Stomach (tissue), 9 donors: Measurements from ENCODE around the gene U2AF1L4. TPM values are rescaled to one million over a fixed set of nuclear protein-coding genes. Genes with fewer than 3 reads are reported as not detected.

Experiments used
- DNase-seq, 2 donors: peaks; one replicate each; pipeline versions ENCODE4 v3.0.0 to v3.0.0-alpha.2; 2013 to 2019
- H3K27ac ChIP-seq, 5 donors: fragments of 200-600 bp in 4 of 5; sonication (generic) in 4 of 5; one replicate each; pipeline ENCODE4 v1.5.1; 2013 to 2019; ENCODE audit warnings: mild to moderate bottlenecking in 1 of 5, moderate library complexity in 1 of 5
- H3K27me3 ChIP-seq, 3 donors: fragments of 200-600 bp; sonication (generic); one replicate each; pipeline ENCODE4 v1.5.1; 2017 to 2019; ENCODE audit warnings: mixed run types in 1 of 3
- H3K36me3 ChIP-seq, 4 donors: fragments of 200-600 bp; sonication (generic); 1 replicate in 3 of 4; 2 replicates in 1 of 4; pipeline ENCODE4 v1.5.1; 2016 to 2019
- H3K4me1 ChIP-seq, 4 donors: fragments of 200-600 bp; sonication (generic); one replicate each; pipeline ENCODE4 v1.5.1; 2016 to 2019
- H3K4me3 ChIP-seq, 4 donors: fragments of 200-600 bp; sonication (generic) in 3 of 4; one replicate each; pipeline ENCODE4 v1.5.1; 2016 to 2019; ENCODE audit warnings: mild to moderate bottlenecking in 1 of 4
- H3K9me3 ChIP-seq, 4 donors: fragments of 200-600 bp; sonication (generic); one replicate each; pipeline ENCODE4 v1.5.1; 2016 to 2019
- CTCF ChIP-seq, 7 experiments: fragments of 450-650 bp in 4 of 7; fragments of 200-600 bp in 3 of 7; sonication (generic) in 3 of 7; IDR thresholded peaks; one replicate each; pipeline ENCODE4 v1.5.1; 2016 to 2019; ENCODE audit warnings: antibody characterized with exemption in 7 of 7, control low read depth in 2 of 7, mild to moderate bottlenecking in 1 of 7
- EP300 ChIP-seq: sonication (generic); formaldehyde crosslinking; IDR thresholded peaks from one replicate; pipeline ENCODE4 v1.6.1; 2017; ENCODE audit warnings: antibody characterized with exemption
- POLR2A ChIP-seq, 4 donors: fragments of 450-650 bp; IDR thresholded peaks; one replicate each; pipeline ENCODE4 v1.6.1; 2016; ENCODE audit warnings: antibody characterized with exemption in 4 of 4, control low read depth in 2 of 4, mild to moderate bottlenecking in 1 of 4, moderate library complexity in 1 of 4
- POLR2AphosphoS5 ChIP-seq, 3 donors: sonication (generic); formaldehyde crosslinking; IDR thresholded peaks; one replicate each; pipeline ENCODE4 v1.6.1; 2016; ENCODE audit warnings: antibody characterized with exemption in 3 of 3
- WGBS, 5 donors: extraction: QIAGEN DNeasy Blood & Tissue Kit in 3 of 5; methylation state at CpG; one replicate each; pipeline versions ENCODE4 v1.1.5 to v1.1.7; 2013 to 2018; 5-methylcytosine and 5-hydroxymethylcytosine counted together
- intact Hi-C: fragments of 100-400 bp; cut with DNase I; formaldehyde crosslinking; loops from one replicate; pipeline ENCODE4 v1.15.1; 2023; ENCODE audit warnings: low total_unique reads
- polyA plus RNA-seq, 3 donors: library from polyadenylated mRNA; stranded (reverse); fragments of 200-250 nt; gene quantifications; one replicate each; pipeline ENCODE4 v1.2.3, GENCODE V29; 2013
- total RNA-seq, 5 donors: library from RNA; depleted of rRNA; stranded (reverse); fragments of >200 nt; gene quantifications; one replicate each; pipeline versions ENCODE4 v1.1.0 to v1.2.3, GENCODE V29; 2014 to 2016
- donor health status: healthy with polysubstance abuse.
- donor health status: Bipolar disorder and iron deficiency.
- donor health status: healthy.

The U2AF1L4 gene
- total and polyA plus RNA-seq, 8 donors, result 11.4 to 98.0 (median 48.9) TPM

- no peaks in the 10 kb centered on the region for H3K4me1 ChIP-seq
- no peaks in the 10 kb centered on the region for H3K9me3 ChIP-seq
- TF ChIP-seq EP300 (no peak), POLR2A (IDR thresholded peaks at IDR 0.05) (no peak), CTCF (IDR thresholded peaks at IDR 0.05) (no peak), POLR2AphosphoS5 (IDR thresholded peaks at IDR 0.05) (no peak)
- H3K4me3 ChIP-seq, result no peak overlapping the region
- H3K27me3 ChIP-seq, result no peaks in the 10 kb centered on the region
- no peak for DNase-seq
- H3K36me3 ChIP-seq, result no peaks in the 10 kb centered on the region
- WGBS, 5 donors, result 71 to 85% (median 77%) methylated on average over 2 of the region's 2 CpGs
- intact Hi-C loops, result no loop called here
- no peak overlapping the region for H3K27ac ChIP-seq
Measured at GRCh38 chr19:35695895-35696422, 49.3 kb downstream of the U2AF1L4 start.

- H3K4me3 ChIP-seq, result no peak overlapping the region
- 32 to 41% (median 33%) methylated on average over 8 of the region's 8 CpGs for WGBS, 5 donors
- H3K4me1 ChIP-seq, result no peaks in the 10 kb centered on the region
- H3K36me3 ChIP-seq, result no peaks in the 10 kb centered on the region
- no peaks in the 10 kb centered on the region for H3K9me3 ChIP-seq
- TF ChIP-seq CTCF (IDR thresholded peaks at IDR 0.05), result peak in 5 of 7 experiments; percentile 84 to 98 (median 97)
- TF ChIP-seq POLR2A (IDR thresholded peaks at IDR 0.05), result no peak
- peak in 1 of 3 donors; percentile 77 for TF ChIP-seq POLR2AphosphoS5 (IDR thresholded peaks at IDR 0.05)
- no peak for TF ChIP-seq EP300
- intact Hi-C loops, result no loop called here
- DNase-seq, result peak; percentile 92 to 95
- no peaks in the 10 kb centered on the region for H3K27me3 ChIP-seq
- no peak overlapping the region for H3K27ac ChIP-seq
Measured at GRCh38 chr19:35693835-35694599, 51.2 kb downstream of the U2AF1L4 start.

GRCh38 chr19:35693422-35693821 is 51.8 kb downstream of the U2AF1L4 start:
- intact Hi-C loops, result no loop called here
- no peak overlapping the region for H3K4me3 ChIP-seq
- DNase-seq, result no peak

More at GRCh38 chr19:35693422-35693821, 51.8 kb downstream of the U2AF1L4 start:
- Histone ChIP-seq H3K36me3 (no peaks in the 10 kb centered on the region), H3K27ac (no peak overlapping the region), H3K27me3 (peaks cover 0 to 3% (median 0%) of the 10 kb centered on the region in 3 donors), H3K4me1 (no peaks in the 10 kb centered on the region), H3K9me3 (no peaks in the 10 kb centered on the region)
- TF ChIP-seq CTCF (IDR thresholded peaks at IDR 0.05), result no peak
- TF ChIP-seq EP300, result no peak
- TF ChIP-seq POLR2A (IDR thresholded peaks at IDR 0.05), result no peak
- no peak for TF ChIP-seq POLR2AphosphoS5 (IDR thresholded peaks at IDR 0.05)
- WGBS, 5 donors, result 9 to 21% (median 11%) methylated on average over 8 of the region's 8 CpGs

Other genes with a start within 250 kb of the U2AF1L4 start
- 10 to 100 TPM in 2 of 5 donors, 1 to 10 TPM in 2, not detected in 1; 4.9 to 36.9 (median 20.2) TPM for gene DMKN, start 231.8 kb downstream of the U2AF1L4 start, total RNA-seq
- 100 to 1,000 TPM in 1 of 3 donors, 10 to 100 TPM in 2; 76.7 to 139 (median 83.6) TPM for gene DMKN, start 231.8 kb downstream of the U2AF1L4 start, polyA plus RNA-seq
- not detected for gene SBSN, start 217.1 kb downstream of the U2AF1L4 start, total RNA-seq
- gene SBSN, start 217.1 kb downstream of the U2AF1L4 start, polyA plus RNA-seq, result 10 to 100 TPM in 1 of 3 donors, 1 to 10 TPM in 1, not detected in 1; 1.1 to 29.2 TPM
- gene GAPDHS, start 212.0 kb downstream of the U2AF1L4 start, total RNA-seq, result not detected
- gene GAPDHS, start 212.0 kb downstream of the U2AF1L4 start, polyA plus RNA-seq, result not detected
- 100 to 1,000 TPM in 1 of 5 donors, 10 to 100 TPM in 3, 1 to 10 TPM in 1; 7.0 to 121 (median 57.6) TPM for gene TMEM147, start 199.8 kb downstream of the U2AF1L4 start, total RNA-seq
- gene TMEM147, start 199.8 kb downstream of the U2AF1L4 start, polyA plus RNA-seq, result 100 to 1,000 TPM in 1 of 3 donors, 10 to 100 TPM in 2; 63.4 to 131 (median 77.4) TPM
- gene ATP4A, start 181.8 kb downstream of the U2AF1L4 start, total RNA-seq, result 100 to 1,000 TPM in 4 of 5 donors, 1 to 10 TPM in 1; 9.8 to 890 (median 236) TPM
- gene ATP4A, start 181.8 kb downstream of the U2AF1L4 start, polyA plus RNA-seq, result 100 to 1,000 TPM; 257 to 357 (median 345) TPM
- gene PMIS2, start 159.2 kb downstream of the U2AF1L4 start, total RNA-seq, result not detected
- gene PMIS2, start 159.2 kb downstream of the U2AF1L4 start, polyA plus RNA-seq, result not detected
- gene HAUS5, start 132.7 kb downstream of the U2AF1L4 start, total RNA-seq, result 10 to 100 TPM in 1 of 5 donors, 1 to 10 TPM in 4; 4.1 to 23.2 (median 4.9) TPM
- 10 to 100 TPM in 1 of 3 donors, 1 to 10 TPM in 2; 4.4 to 17.0 (median 5.6) TPM for gene HAUS5, start 132.7 kb downstream of the U2AF1L4 start, polyA plus RNA-seq
- gene RBM42, start 116.4 kb downstream of the U2AF1L4 start, total RNA-seq, result 100 to 1,000 TPM in 1 of 5 donors, 10 to 100 TPM in 4; 26.6 to 133 (median 46.9) TPM
- 10 to 100 TPM; 56.5 to 60.8 (median 58.6) TPM for gene RBM42, start 116.4 kb downstream of the U2AF1L4 start, polyA plus RNA-seq
- 10 to 100 TPM in 1 of 5 donors, under 1 TPM in 1, not detected in 3; 0.55 to 11.7 TPM for gene ETV2, start 103.7 kb downstream of the U2AF1L4 start, total RNA-seq
- 1 to 10 TPM; 4.5 to 6.3 (median 6.1) TPM for gene ETV2, start 103.7 kb downstream of the U2AF1L4 start, polyA plus RNA-seq
- gene COX6B1, start 97.1 kb downstream of the U2AF1L4 start, total RNA-seq, result 100 to 1,000 TPM; 198 to 680 (median 373) TPM
- gene COX6B1, start 97.1 kb downstream of the U2AF1L4 start, polyA plus RNA-seq, result 1,000 to 10,000 TPM; 1,105 to 1,293 (median 1,217) TPM
- gene UPK1A, start 78.9 kb downstream of the U2AF1L4 start, total RNA-seq, result not detected
- gene UPK1A, start 78.9 kb downstream of the U2AF1L4 start, polyA plus RNA-seq, result under 1 TPM in 1 of 3 donors, not detected in 2; 0.08 TPM
- gene ZBTB32, start 40.9 kb downstream of the U2AF1L4 start, total RNA-seq, result 1 to 10 TPM in 1 of 5 donors, not detected in 4; 8.2 TPM
- gene ZBTB32, start 40.9 kb downstream of the U2AF1L4 start, polyA plus RNA-seq, result under 1 TPM in 2 of 3 donors, not detected in 1; 0.43 to 0.46 TPM
- 10 to 100 TPM in 4 of 5 donors, 1 to 10 TPM in 1; 8.3 to 92.4 (median 24.9) TPM for gene KMT2B, start 27.4 kb downstream of the U2AF1L4 start, total RNA-seq
- gene KMT2B, start 27.4 kb downstream of the U2AF1L4 start, polyA plus RNA-seq, result 10 to 100 TPM; 13.9 to 22.6 (median 15.1) TPM
- gene IGFLR1, start 3.0 kb downstream of the U2AF1L4 start, total RNA-seq, result 10 to 100 TPM in 2 of 5 donors, 1 to 10 TPM in 3; 3.6 to 36.8 (median 9.0) TPM
- gene IGFLR1, start 3.0 kb downstream of the U2AF1L4 start, polyA plus RNA-seq, result 10 to 100 TPM in 1 of 3 donors, 1 to 10 TPM in 2; 6.4 to 15.6 (median 9.8) TPM
- 10 to 100 TPM in 3 of 5 donors, 1 to 10 TPM in 1, not detected in 1; 9.3 to 58.0 (median 32.2) TPM for gene PSENEN, start 233 bp upstream of the U2AF1L4 start, total RNA-seq
- gene PSENEN, start 233 bp upstream of the U2AF1L4 start, polyA plus RNA-seq, result 100 to 1,000 TPM in 1 of 3 donors, 10 to 100 TPM in 2; 49.2 to 101 (median 51.0) TPM
- gene LIN37, start 3.2 kb upstream of the U2AF1L4 start, total RNA-seq, result 10 to 100 TPM in 3 of 5 donors, 1 to 10 TPM in 2; 2.3 to 26.5 (median 17.9) TPM
- gene LIN37, start 3.2 kb upstream of the U2AF1L4 start, polyA plus RNA-seq, result 10 to 100 TPM; 21.5 to 44.9 (median 29.2) TPM
- 100 to 1,000 TPM in 3 of 5 donors, 10 to 100 TPM in 2; 25.0 to 492 (median 209) TPM for gene HSPB6, start 11.6 kb upstream of the U2AF1L4 start, total RNA-seq
- gene HSPB6, start 11.6 kb upstream of the U2AF1L4 start, polyA plus RNA-seq, result 10 to 100 TPM; 45.0 to 84.9 (median 71.5) TPM
- gene PROSER3, start 12.8 kb upstream of the U2AF1L4 start, total RNA-seq, result 10 to 100 TPM in 4 of 5 donors, 1 to 10 TPM in 1; 5.9 to 61.3 (median 36.5) TPM
- 1 to 10 TPM; 3.6 to 6.7 (median 4.5) TPM for gene PROSER3, start 12.8 kb upstream of the U2AF1L4 start, polyA plus RNA-seq
- 10 to 100 TPM in 4 of 5 donors, 1 to 10 TPM in 1; 5.1 to 73.6 (median 25.4) TPM for gene ARHGAP33, start 30.1 kb upstream of the U2AF1L4 start, total RNA-seq
- gene ARHGAP33, start 30.1 kb upstream of the U2AF1L4 start, polyA plus RNA-seq, result 1 to 10 TPM; 1.4 to 8.0 (median 6.9) TPM
- gene PRODH2, start 67.4 kb upstream of the U2AF1L4 start, total RNA-seq, result not detected
- under 1 TPM in 1 of 3 donors, not detected in 2; 0.23 TPM for gene PRODH2, start 67.4 kb upstream of the U2AF1L4 start, polyA plus RNA-seq
- gene NPHS1, start 107.1 kb upstream of the U2AF1L4 start, total RNA-seq, result 10 to 100 TPM in 1 of 5 donors, 1 to 10 TPM in 1, under 1 TPM in 1, not detected in 2; 0.37 to 17.9 (median 5.4) TPM
- gene NPHS1, start 107.1 kb upstream of the U2AF1L4 start, polyA plus RNA-seq, result under 1 TPM; 0.10 to 0.61 (median 0.25) TPM
- under 1 TPM in 2 of 5 donors, not detected in 3; 0.43 to 0.73 TPM for gene KIRREL2, start 111.5 kb upstream of the U2AF1L4 start, total RNA-seq
- under 1 TPM in 2 of 3 donors, not detected in 1; 0.56 to 0.65 TPM for gene KIRREL2, start 111.5 kb upstream of the U2AF1L4 start, polyA plus RNA-seq
- gene APLP1, start 123.2 kb upstream of the U2AF1L4 start, total RNA-seq, result 10 to 100 TPM in 4 of 5 donors, 1 to 10 TPM in 1; 5.3 to 76.5 (median 18.8) TPM
- gene APLP1, start 123.2 kb upstream of the U2AF1L4 start, polyA plus RNA-seq, result 10 to 100 TPM; 12.5 to 31.3 (median 18.1) TPM
- 10 to 100 TPM in 3 of 5 donors, 1 to 10 TPM in 1, not detected in 1; 6.6 to 42.0 (median 17.6) TPM for gene NFKBID, start 155.1 kb upstream of the U2AF1L4 start, total RNA-seq
- gene NFKBID, start 155.1 kb upstream of the U2AF1L4 start, polyA plus RNA-seq, result 1 to 10 TPM; 2.4 to 7.1 (median 3.3) TPM
- 10 to 100 TPM in 1 of 5 donors, 1 to 10 TPM in 1, not detected in 3; 5.0 to 12.5 TPM for gene HCST, start 157.1 kb upstream of the U2AF1L4 start, total RNA-seq
- gene HCST, start 157.1 kb upstream of the U2AF1L4 start, polyA plus RNA-seq, result 10 to 100 TPM in 1 of 3 donors, 1 to 10 TPM in 2; 8.2 to 11.3 (median 9.2) TPM
- 10 to 100 TPM in 2 of 5 donors, 1 to 10 TPM in 1, not detected in 2; 9.4 to 72.3 (median 14.1) TPM for gene TYROBP, start 162.9 kb upstream of the U2AF1L4 start, total RNA-seq
- gene TYROBP, start 162.9 kb upstream of the U2AF1L4 start, polyA plus RNA-seq, result 100 to 1,000 TPM in 1 of 3 donors, 10 to 100 TPM in 2; 38.4 to 106 (median 87.2) TPM
- gene LRFN3, start 191.0 kb upstream of the U2AF1L4 start, total RNA-seq, result 10 to 100 TPM in 2 of 5 donors, 1 to 10 TPM in 2, under 1 TPM in 1; 0.73 to 48.1 (median 4.0) TPM
- gene LRFN3, start 191.0 kb upstream of the U2AF1L4 start, polyA plus RNA-seq, result 1 to 10 TPM; 2.0 to 6.7 (median 2.6) TPM
- gene SDHAF1, start 249.8 kb upstream of the U2AF1L4 start, total RNA-seq, result 10 to 100 TPM in 3 of 5 donors, 1 to 10 TPM in 1, not detected in 1; 8.0 to 38.1 (median 21.1) TPM
- gene SDHAF1, start 249.8 kb upstream of the U2AF1L4 start, polyA plus RNA-seq, result 10 to 100 TPM; 19.2 to 31.2 (median 28.3) TPM